ENCODE results near the gene THAP2.

The THAP2 gene

GRCh38 chr12:71649401-71649800, 14.7 kb upstream of the THAP2 start:
- peaks cover 34% of the 10 kb centered on the region for H4K20me1 ChIP-seq (ENCODE audit: insufficient read depth, low read length, poor library complexity, severe bottlenecking)
- H3K27me3 ChIP-seq (ENCODE audit: insufficient read depth, low read length, poor library complexity, severe bottlenecking): no peaks in the 10 kb centered on the region
- H3K4me3 ChIP-seq (ENCODE audit: low read length, poor library complexity, severe bottlenecking): no peak overlapping the region
- peaks cover 60% of the 10 kb centered on the region for H3K79me2 ChIP-seq (ENCODE audit: insufficient read depth, low read length)
- peaks cover 12% of the 10 kb centered on the region for H3K4me1 ChIP-seq (ENCODE audit: insufficient read depth, low read length, poor library complexity, severe bottlenecking)
- H3K4me2 ChIP-seq (ENCODE audit: low read depth, low read length, poor library complexity, severe bottlenecking): no peak overlapping the region
- H3K9me3 ChIP-seq (ENCODE audit: insufficient read depth, low read depth, low read length): peaks cover 4% of the 10 kb centered on the region; the same call in 1 of the 2 replicates
- no peaks in the 10 kb centered on the region for H3F3A ChIP-seq (ENCODE audit: low read depth)
- TF ChIP-seq CTCF (conservative IDR thresholded peaks at IDR 0.05; ENCODE audit: low read length) (no peak), EZH2phosphoT487 (IDR thresholded peaks at IDR 0.05; ENCODE audit: borderline replicate concordance) (no peak)
- H3K9ac ChIP-seq (ENCODE audit: low read depth, low read length, poor library complexity, severe bottlenecking): no peak overlapping the region
- H2AFZ ChIP-seq (ENCODE audit: low read length): no peak overlapping the region
- H3K9me2 ChIP-seq (replicated peaks; ENCODE audit: low read depth, low read length): no peaks in the 10 kb centered on the region
- peaks cover 27% of the 10 kb centered on the region for H3K36me3 ChIP-seq (ENCODE audit: insufficient read depth, low read length)

- Histone ChIP-seq H3K4me2 (ENCODE audit: low read depth, low read length, poor library complexity, severe bottlenecking) (no peak overlapping the region), H3K4me1 (ENCODE audit: insufficient read depth, low read length, poor library complexity, severe bottlenecking) (peaks cover 34% of the 10 kb centered on the region), H3K36me3 (ENCODE audit: insufficient read depth, low read length) (peaks cover 7% of the 10 kb centered on the region), H2AFZ (ENCODE audit: low read length) (no peak overlapping the region), H3K27me3 (ENCODE audit: insufficient read depth, low read length, poor library complexity, severe bottlenecking) (no peaks in the 10 kb centered on the region), H3K9me2 (replicated peaks; ENCODE audit: low read depth, low read length) (no peaks in the 10 kb centered on the region), H3K4me3 (ENCODE audit: low read length, poor library complexity, severe bottlenecking) (no peak overlapping the region), H3F3A (ENCODE audit: low read depth) (no peaks in the 10 kb centered on the region), H4K20me1 (ENCODE audit: insufficient read depth, low read length, poor library complexity, severe bottlenecking) (peaks cover 38% of the 10 kb centered on the region), H3K79me2 (ENCODE audit: insufficient read depth, low read length) (peaks cover 81% of the 10 kb centered on the region), H3K9me3 (ENCODE audit: insufficient read depth, low read depth, low read length) (peaks cover 4% of the 10 kb centered on the region; the same call in 1 of the 2 replicates), H3K9ac (ENCODE audit: low read depth, low read length, poor library complexity, severe bottlenecking) (no peak overlapping the region)
- no peak for TF ChIP-seq EZH2phosphoT487 (IDR thresholded peaks at IDR 0.05; ENCODE audit: borderline replicate concordance)
- TF ChIP-seq CTCF (conservative IDR thresholded peaks at IDR 0.05; ENCODE audit: low read length): no peak
Observed at GRCh38 chr12:71652656-71653055, 11.4 kb upstream of the THAP2 start.

GRCh38 chr12:71653137-71653536, 11.0 kb upstream of the THAP2 start:
- peaks cover 35% of the 10 kb centered on the region for H4K20me1 ChIP-seq (ENCODE audit: insufficient read depth, low read length, poor library complexity, severe bottlenecking)
- H3K4me1 ChIP-seq (ENCODE audit: insufficient read depth, low read length, poor library complexity, severe bottlenecking): peaks cover 34% of the 10 kb centered on the region
- no peaks in the 10 kb centered on the region for H3K27me3 ChIP-seq (ENCODE audit: insufficient read depth, low read length, poor library complexity, severe bottlenecking)
- H3K9me2 ChIP-seq (replicated peaks; ENCODE audit: low read depth, low read length): no peaks in the 10 kb centered on the region
- H3F3A ChIP-seq (ENCODE audit: low read depth): no peaks in the 10 kb centered on the region
- TF ChIP-seq EZH2phosphoT487 (IDR thresholded peaks at IDR 0.05; ENCODE audit: borderline replicate concordance) (no peak), CTCF (conservative IDR thresholded peaks at IDR 0.05; ENCODE audit: low read length) (no peak)
- H3K4me3 ChIP-seq (ENCODE audit: low read length, poor library complexity, severe bottlenecking): no peak overlapping the region
- no peak overlapping the region for H3K9ac ChIP-seq (ENCODE audit: low read depth, low read length, poor library complexity, severe bottlenecking)
- H2AFZ ChIP-seq (ENCODE audit: low read length): no peak overlapping the region
- no peak overlapping the region for H3K4me2 ChIP-seq (ENCODE audit: low read depth, low read length, poor library complexity, severe bottlenecking)
- peaks cover 7% of the 10 kb centered on the region for H3K36me3 ChIP-seq (ENCODE audit: insufficient read depth, low read length)
- H3K79me2 ChIP-seq (ENCODE audit: insufficient read depth, low read length): peaks cover 81% of the 10 kb centered on the region
- peaks cover 4% of the 10 kb centered on the region; the same call in 1 of the 2 replicates for H3K9me3 ChIP-seq (ENCODE audit: insufficient read depth, low read depth, low read length)

All from Loucy (cell line).